Measurements from ENCODE around the gene CACNA1S.
A peak's percentile ranks its signal among the peaks of the same experiment; 100 is the strongest.

Gene CACNA1S

DNA sequence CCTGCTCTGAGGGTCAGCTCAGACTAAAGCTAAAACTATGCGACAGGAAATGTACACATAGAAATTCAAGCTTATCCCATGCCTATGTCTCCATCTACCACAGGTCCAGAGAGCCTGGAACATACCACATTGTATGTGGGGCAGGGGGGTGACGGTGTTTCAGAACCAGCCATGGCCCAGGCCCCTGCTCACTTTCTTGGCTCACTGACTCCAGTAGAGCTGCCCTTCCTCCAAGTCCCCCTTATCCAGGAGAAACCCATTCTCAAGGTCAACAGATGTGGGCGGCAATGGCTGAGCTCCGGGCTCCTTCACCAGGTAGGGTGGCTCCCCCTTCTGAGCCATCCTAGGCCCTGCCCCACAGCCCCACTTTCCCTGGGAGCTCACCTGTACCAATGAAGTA lies 21.0 kb downstream of the CACNA1S start:
- no peak for DNase-seq

- DNase-seq, result no peak
Observed at GRCh38 chr1:201090541-201090940, 21.7 kb downstream of the CACNA1S start.

DNA sequence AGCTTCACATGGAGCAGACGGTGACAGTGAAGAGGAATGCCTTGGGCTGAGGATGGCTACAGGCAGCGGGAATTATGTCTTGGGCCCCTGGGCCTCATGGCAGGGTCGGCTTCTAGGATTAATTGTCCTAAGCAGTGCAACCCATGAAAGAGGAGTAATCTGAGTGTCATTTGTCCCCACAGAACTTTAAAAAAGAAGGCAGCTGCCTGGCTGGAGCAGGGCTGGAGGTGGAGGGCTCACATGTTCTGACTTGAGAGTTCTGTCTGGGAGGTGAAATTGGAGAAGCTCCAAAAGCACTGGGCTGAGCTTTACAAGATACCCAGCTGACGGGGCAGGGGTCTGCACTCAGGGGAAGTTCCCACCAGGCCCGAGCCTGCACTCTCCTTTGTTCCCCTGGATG lies 22.6 kb downstream of the CACNA1S start:
- no peak for DNase-seq

DNA sequence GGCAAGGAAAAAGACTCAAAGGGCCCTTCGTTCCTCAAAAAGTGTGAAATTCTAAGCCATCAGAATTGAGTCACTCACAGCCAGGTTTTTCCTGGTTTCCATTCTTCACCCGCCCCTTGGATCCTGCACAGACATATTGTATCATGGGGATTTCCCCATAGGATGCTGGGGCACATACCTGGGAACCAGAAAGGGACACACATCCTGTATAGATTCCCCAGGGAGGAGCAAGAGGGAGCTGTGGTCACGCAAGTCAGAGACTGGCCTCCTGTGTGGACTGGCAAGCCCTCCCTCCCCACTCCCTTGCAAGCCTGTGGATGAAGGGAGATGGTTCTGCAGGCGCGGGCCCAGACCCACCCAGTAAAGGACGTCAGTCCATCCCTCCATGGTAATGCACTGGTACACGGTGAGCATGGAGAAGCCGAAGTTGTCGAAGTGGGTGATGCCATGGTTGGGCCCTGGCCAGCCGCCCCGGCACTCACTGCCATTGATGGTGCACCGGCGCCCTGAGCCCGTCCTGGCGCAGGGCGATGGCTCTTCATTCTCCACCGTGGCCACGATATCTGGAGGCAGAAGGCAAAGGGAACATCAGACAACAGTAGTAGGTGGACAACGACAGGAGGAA lies 23.2 kb downstream of the CACNA1S start:
- DNase-seq, result no peak

GRCh38 chr1:201088395-201088794 lies 23.8 kb downstream of the CACNA1S start:
- DNase-seq, result no peak

DNA sequence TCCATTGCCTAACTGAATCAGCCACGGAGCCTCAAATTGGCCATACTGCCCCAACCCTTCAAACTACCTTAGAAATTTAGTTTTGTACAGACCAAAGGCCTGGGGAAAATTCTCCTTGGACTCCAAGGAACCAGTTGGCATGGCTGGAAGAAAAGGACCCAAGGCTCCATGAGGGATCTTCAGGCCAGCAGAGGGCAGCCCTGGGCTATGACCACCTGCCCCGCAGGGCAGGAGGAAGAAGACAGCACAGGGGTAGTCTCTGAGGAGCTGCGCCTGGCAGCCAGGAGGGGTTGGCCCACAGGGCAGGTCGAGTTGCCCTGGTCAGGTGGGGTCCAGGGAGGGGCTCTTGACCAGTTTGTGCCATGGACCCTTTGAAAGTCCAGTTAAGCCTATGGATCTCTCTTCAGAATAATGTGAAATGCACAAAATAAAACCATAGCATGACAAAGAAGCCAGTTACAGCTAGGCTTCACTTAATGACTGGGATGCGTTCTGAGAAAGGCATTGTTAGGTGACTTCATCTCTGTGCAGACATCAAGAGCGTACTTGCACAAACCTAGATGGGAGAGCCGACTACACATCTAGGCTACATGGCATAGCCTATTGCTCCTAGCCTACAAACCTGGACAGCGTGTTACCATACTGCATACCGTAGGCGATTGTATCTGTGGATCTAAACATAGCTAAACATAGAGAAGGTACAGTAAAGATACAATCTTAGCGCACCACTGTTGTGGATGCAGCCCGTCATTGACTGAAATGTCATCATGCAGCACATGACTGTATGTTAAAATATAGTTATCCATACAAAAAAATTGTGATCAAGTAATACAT lies 26.1 kb downstream of the CACNA1S start:
- peak; percentile 68 for DNase-seq

- DNase-seq, result no peak
Observed at GRCh38 chr1:201084295-201084694, 27.9 kb downstream of the CACNA1S start.

- no peak for DNase-seq
Observed at GRCh38 chr1:201083741-201084140, 28.5 kb downstream of the CACNA1S start.

DNA sequence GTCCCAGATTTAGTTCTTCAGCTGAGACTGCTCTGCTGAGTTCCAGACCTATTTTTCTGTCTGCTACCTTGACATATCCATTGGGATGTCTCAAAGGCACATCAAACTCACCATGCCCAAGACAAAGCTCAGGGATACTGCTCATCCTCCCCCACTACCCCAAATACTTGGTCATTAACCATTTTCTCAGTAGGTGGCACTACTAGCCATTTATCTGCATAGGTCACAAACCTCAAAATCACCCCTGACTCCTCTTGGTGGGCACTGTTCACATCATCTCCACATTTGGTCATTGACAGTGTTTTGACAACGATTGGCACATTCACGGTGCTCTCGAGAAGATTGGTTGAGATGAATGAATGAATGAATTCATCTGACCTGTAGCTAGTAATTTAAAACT lies 32.1 kb downstream of the CACNA1S start:
- no peak for DNase-seq

DNA sequence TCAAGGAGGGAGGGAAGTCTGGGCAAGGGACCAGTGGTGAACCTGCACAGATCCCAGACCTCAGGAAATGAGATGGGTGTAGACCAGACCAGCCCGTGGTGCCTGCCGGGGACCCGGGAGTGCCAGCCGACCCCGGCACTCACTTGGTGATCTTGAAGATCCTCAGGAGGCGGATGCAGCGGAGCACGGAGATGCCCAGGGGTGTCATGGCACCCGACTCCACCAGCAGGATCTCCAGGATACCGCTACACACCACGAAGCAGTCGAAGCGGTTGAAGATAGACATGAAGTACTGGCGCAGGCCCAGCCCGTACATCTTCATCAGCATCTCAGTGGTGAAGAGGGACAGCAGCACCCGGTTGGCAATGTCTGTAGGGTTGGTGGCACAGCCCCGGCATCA lies 34.5 kb downstream of the CACNA1S start:
- no peak for DNase-seq

- no peak for DNase-seq
Observed at GRCh38 chr1:201077116-201077515, 35.1 kb downstream of the CACNA1S start.

GRCh38 chr1:201076092-201076491 lies 36.1 kb downstream of the CACNA1S start:
- DNase-seq, result no peak

GRCh38 chr1:201074018-201074417 lies 38.2 kb downstream of the CACNA1S start:
- DNase-seq, result no peak

DNA sequence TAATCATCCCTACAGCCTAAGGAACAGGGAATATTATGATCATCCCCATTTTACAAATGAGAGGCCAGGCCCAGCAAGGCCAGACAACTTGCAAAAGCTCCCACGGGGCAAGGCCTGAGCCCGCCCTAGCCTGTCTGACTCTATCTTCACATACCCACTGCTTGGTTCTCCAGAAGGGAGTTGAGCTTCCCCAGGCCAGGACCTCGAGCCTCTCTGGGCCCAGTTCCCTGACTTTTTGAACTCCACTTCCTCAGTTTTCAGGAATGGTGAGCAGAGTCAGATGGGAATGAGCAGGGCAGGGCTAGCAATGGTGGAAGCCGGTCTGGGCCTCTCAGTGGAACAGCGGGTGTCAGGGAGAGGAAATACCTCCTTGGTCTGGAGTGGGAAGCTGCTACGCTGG lies 39.3 kb downstream of the CACNA1S start:
- DNase-seq, result no peak

- DNase-seq, result no peak
Observed at GRCh38 chr1:201072149-201072548, 40.1 kb downstream of the CACNA1S start.

GRCh38 chr1:201069636-201070035 lies 42.6 kb downstream of the CACNA1S start:
- no peak for DNase-seq

DNA sequence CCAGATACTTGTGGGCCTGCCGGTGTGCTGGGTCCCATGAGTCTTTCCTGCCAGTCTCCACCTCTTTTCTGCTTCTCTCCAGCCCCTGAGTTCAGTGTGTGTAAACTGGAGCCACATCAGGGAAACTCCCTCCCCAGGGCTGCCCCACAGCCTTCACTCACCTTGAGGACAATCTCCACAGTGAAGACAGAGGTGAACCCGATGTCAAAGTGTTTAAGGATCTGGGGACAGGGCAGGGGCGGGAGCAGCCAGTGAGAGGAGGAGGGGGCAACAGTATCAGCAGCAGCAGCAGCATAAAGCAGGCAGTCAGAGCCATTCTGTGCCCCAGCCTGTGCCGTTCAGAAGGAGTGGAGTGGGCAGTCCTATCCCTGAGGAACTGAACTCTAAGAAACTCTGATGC lies 43.2 kb downstream of the CACNA1S start:
- no peak for DNase-seq

- DNase-seq, result no peak
Observed at GRCh38 chr1:201066986-201067385, 45.2 kb downstream of the CACNA1S start.

DNA sequence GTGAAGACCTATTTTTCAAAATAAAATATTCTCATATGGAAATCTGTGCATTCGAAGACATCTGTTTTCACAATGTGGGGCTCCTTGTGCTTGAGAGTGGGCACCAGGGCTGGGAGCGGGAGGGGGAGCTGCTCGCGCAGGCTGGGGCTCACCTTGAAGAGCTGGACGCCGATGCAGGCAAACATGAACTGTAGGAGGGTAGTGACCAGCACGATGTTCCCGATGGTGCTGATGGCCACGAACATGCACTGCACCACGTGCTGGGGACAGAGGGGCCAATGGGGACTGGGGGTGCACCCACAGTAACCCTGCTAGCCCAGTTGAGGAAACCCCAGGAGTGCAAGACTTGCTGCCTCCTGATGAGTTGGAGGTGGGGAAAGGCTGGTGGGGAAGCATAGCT lies 46.5 kb downstream of the CACNA1S start:
- DNase-seq, result no peak

DNA sequence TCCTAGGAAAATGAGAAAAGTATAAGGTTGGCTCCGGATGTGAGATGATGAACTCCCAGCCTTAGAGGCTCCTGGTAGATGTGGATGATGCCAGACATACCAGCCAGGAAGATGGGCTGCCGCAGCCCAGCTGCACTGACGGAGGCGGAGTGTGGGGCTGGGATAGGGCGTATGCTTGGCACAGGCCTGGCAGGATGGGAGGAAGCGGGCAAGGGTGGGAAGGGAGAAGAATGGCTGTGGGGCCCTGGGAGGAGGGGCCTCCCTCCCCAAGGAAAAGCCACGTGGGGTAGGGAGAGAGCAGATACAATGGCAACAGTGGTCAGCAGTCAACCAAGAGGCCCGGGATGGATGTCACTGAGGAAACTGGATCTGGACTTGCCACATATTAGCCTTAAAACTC lies 47.4 kb downstream of the CACNA1S start:
- no peak for DNase-seq

- no peak for DNase-seq
Observed at GRCh38 chr1:201063145-201063544, 49.1 kb downstream of the CACNA1S start.

DNA sequence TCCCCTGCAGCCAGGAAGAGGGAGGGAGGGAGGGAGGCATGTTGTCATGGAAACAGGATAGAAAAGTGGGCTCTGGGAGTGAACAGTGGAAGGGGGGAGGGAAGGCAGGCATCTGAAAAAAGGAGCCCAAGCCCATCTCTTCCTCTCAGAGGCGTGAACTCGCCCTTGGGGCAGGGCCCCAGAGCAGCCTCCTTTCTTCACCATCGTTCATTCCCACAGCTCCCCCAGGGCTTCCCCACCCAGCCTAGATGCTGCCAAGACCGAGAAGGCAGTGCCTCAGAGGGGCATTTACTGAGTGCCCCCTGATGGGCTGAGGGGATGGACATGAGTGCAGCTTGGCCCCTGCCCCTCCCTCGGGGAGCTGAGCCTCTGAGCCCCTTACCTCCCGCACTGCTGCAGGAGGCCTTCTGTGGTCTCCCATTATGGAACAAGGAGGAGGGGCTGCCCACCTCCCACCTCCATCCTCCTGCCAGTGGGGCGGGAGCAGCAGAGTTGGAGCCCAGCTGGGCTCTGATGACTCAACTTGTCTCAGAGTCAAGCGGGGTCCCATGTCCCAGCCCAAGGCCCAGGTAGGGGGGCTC lies 49.6 kb downstream of the CACNA1S start:
- no peak for DNase-seq

DNA sequence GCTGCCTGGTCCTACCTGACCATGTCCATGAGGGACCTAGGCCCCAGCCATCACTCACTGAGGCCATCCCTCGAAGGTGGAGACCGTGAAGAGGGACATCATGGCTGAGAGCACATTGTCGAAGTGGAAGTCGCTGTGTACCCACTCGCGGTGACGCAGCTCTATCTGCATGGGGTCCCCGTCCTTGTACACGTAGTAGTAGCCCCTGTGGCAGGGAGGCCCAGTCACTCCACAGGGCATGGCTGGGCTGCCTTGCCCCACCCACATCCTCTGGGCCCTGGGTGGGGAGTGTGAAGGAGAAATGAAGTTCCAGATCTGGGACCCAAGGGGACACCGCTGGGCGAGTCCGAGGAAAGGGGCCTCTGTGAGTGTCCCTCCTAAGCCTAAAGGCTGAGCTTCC lies 50.3 kb downstream of the CACNA1S start:
- DNase-seq, result no peak

DNA sequence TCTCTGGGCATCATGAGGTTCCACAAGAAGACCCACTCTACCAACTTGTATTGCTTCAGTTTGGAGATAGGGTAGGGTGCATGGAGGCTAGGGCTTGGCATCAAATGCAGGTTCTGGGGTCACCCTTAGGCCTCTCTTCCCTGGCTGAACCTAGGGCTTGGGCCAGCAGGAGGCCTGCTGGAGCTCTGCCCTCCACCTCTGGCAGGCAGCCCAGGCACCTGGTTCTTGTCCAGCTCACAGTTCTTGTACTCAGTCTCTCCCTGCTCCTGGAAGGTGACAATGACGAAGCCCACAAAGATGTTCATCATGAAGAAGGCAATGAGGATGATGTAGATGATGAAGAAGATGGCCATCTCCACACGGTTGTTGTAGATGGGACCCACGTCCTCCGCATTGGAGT lies 51.2 kb downstream of the CACNA1S start:
- DNase-seq, result no peak
